ENCODE data around the gene RIT1. TPM values are rescaled to one million over a fixed set of nuclear protein-coding genes. Genes with fewer than 3 reads are reported as not detected.
"Not testable (repeated sequence)": the region's sequence is repeated elsewhere in the genome, so short reads cannot be mapped to it uniquely, and the experiment has no call there.

RIT1 gene
- total and polyA plus RNA-seq, 11 donors = 8.1 to 33.3 (median 20.0) TPM

DNA sequence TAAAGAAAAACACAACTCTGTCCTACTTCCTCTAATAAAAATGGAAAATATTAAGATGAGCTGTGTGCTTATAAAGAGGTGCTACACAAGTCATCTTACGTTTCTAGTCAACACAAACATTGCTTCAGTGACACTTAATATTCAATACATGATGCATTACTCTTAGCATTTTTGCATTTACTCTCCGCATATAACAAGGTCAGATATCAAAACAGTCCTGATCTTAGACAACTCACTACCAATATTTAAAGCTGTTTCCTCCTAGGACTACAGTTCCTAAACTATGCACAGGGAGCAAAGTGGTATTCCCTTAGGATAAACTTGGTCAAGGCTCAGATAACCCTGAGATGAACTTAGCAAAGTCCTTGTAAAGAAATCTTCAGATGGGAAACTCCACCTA is 12.3 kb downstream of the RIT1 start:
- DNase-seq = no peak
- no peak for ATAC-seq
- intact Hi-C loops (cut with DNase I) = loop anchor here in 1 of 10 donors (10.0 kb wide), 1 partner anchor 94 kb away; no protein-coding TSS in a partner anchor
- Histone ChIP-seq H3K9me3 (no peaks in the 10 kb centered on the region), H3K36me3 (peaks cover 0 to 86% (median 79%) of the 10 kb centered on the region in 9 donors), H3K27me3 (no peaks in the 10 kb centered on the region), H3K4me3 (no peak overlapping the region), H3K4me1 (peaks cover 0 to 12% (median 4%) of the 10 kb centered on the region in 12 donors), H3K27ac (no peak overlapping the region)
- WGBS, 4 donors = 78 to 82% (median 81%) methylated on average over 2 of the region's 2 CpGs
- TF ChIP-seq, protein P1, sequence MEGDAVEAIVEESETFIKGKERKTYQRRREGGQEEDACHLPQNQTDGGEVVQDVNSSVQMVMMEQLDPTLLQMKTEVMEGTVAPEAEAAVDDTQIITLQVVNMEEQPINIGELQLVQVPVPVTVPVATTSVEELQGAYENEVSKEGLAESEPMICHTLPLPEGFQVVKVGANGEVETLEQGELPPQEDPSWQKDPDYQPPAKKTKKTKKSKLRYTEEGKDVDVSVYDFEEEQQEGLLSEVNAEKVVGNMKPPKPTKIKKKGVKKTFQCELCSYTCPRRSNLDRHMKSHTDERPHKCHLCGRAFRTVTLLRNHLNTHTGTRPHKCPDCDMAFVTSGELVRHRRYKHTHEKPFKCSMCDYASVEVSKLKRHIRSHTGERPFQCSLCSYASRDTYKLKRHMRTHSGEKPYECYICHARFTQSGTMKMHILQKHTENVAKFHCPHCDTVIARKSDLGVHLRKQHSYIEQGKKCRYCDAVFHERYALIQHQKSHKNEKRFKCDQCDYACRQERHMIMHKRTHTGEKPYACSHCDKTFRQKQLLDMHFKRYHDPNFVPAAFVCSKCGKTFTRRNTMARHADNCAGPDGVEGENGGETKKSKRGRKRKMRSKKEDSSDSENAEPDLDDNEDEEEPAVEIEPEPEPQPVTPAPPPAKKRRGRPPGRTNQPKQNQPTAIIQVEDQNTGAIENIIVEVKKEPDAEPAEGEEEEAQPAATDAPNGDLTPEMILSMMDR (IDR thresholded peaks at IDR 0.05) = no peak
- no peak for TF ChIP-seq POLR2A (IDR thresholded peaks at IDR 0.05)

DNA sequence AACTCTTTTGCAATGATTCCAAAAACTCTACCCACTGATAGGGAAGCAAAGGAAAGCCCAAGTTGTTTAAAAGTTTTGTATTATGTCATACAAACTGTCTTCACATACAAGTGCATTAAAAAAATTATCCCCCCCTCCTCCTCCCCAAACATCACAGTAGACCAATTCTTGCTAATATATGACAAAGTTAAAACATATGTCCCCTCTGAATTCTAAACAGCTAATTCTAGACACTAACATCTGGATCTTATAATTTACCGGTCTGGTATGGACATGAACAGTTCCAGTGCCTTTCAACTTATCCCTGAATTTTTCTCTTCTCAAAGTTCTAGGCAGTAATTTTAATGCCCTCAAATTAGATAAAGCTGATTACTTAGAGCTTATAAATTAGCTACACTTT is 13.4 kb downstream of the RIT1 start:
- peaks cover 0 to 75% (median 67%) of the 10 kb centered on the region in 9 donors for H3K36me3 ChIP-seq
- no peak for TF ChIP-seq POLR2A (IDR thresholded peaks at IDR 0.05)
- TF ChIP-seq, protein P1 (IDR thresholded peaks at IDR 0.05) = no peak
- WGBS, 4 donors = 78 to 91% (median 87%) methylated on average over 1 of the region's 1 CpG
- intact Hi-C loops (cut with DNase I) = loop anchor here in 1 of 10 donors (10.0 kb wide), 1 partner anchor 93 kb away; no protein-coding TSS in a partner anchor
- no peak for DNase-seq
- no peak overlapping the region for H3K4me3 ChIP-seq
- H3K27me3 ChIP-seq = no peaks in the 10 kb centered on the region
- H3K4me1 ChIP-seq = peaks cover 0 to 22% (median 14%) of the 10 kb centered on the region in 12 donors
- no peak for ATAC-seq
- H3K9me3 ChIP-seq = no peaks in the 10 kb centered on the region
- H3K27ac ChIP-seq = no peak overlapping the region

DNA sequence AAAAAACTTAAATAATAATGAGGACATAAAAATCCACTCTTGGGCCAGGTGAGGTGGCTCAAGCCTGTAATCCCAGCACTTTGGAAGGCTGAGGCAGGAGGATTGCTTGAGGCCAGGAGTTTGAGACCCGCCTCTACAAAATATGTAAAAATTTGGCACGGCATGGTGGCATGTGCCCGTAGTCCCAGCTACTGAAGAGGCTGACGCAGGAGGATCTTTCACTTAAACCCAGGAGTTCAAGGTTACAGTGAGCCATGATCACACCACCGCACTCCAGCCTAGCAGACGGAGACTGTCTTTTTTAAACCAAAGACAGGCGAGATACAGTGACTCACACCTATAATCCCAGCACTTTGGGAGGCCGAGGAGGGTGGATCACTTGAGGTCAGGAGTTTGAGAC is 14.7 kb downstream of the RIT1 start:
- not testable (repeated sequence) for H3K27ac ChIP-seq, ATAC-seq, H3K9me3 ChIP-seq, DNase-seq, H3K27me3 ChIP-seq, H3K4me3 ChIP-seq
- Histone ChIP-seq H3K4me1 (peaks cover 0 to 25% (median 14%) of the 10 kb centered on the region in 12 donors), H3K36me3 (peaks cover 0 to 62% (median 55%) of the 10 kb centered on the region in 9 donors)
- WGBS, 4 donors = 92 to 98% (median 96%) methylated on average over 8 of the region's 8 CpGs
- intact Hi-C loops (cut with DNase I) = loop anchor here in 1 of 10 donors (10.0 kb wide), 1 partner anchor 92 kb away; no protein-coding TSS in a partner anchor

DNA sequence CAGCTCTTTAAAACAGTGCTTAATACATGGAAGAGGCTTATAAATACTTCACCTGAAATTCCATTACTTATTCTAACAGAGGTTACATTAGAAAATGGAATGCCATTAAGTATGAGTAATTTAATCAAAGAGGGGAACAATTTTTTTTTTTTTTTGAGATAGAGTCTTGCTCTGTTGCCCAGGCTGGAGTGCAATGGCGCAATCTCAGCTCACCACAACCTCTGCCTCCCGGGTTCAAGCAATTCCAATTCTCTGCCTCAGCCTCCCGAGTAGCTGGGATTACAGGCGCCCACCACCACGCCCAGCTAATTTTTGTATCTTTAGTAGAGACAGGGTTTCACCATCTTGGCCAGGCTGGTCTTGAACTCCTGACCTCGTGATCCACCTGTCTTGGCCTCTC is 15.5 kb downstream of the RIT1 start:
- intact Hi-C loops (cut with DNase I) = loop anchor here in 1 of 10 donors (10.0 kb wide), 1 partner anchor 91 kb away; no protein-coding TSS in a partner anchor
- not testable (repeated sequence) for H3K27ac ChIP-seq, H3K9me3 ChIP-seq, H3K4me3 ChIP-seq, DNase-seq, ATAC-seq, H3K27me3 ChIP-seq
- H3K4me1 ChIP-seq = peaks cover 0 to 25% (median 14%) of the 10 kb centered on the region in 12 donors
- WGBS, 4 donors = 96 to 99% (median 98%) methylated on average over 6 of the region's 6 CpGs
- peaks cover 0 to 54% (median 46%) of the 10 kb centered on the region in 9 donors for H3K36me3 ChIP-seq

DNA sequence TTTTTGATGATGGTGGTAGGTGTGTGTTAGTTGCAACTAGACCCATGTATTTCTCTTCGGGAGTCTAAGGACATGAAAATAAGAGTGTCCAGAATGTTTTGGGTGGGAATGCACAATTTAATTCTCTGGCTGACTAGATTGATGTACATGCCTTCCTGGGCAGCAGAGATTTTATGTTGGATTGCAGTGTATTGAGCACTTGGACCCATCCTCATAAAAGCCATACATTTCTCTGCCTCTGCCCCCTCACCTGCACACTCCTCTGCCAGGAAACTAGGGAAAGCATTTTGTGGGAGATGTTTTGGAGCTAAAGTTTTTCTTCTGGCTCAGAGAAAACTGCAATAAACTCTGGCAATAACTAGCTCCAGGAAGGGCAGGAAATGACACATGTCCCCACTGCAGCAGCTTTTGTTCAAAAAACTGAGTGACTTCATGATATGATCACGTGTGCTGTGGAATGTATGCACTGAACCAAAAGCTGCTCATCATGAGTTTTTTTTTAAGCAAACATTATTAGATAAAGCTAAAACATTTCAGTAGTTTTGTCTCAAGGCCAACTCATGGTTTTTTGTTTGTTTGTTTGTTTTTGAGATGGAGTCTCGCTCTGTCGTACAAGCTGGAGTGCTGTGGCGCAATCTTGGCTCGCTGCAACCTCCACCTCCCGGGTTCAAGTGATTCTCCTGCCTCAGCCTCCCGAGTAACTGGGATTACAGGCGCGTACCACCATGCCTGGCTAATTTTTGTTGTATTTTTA is 17.6 kb downstream of the RIT1 start:
- Histone ChIP-seq H3K4me1 (peaks cover 0 to 34% (median 13%) of the 10 kb centered on the region in 12 donors), H3K9me3 (no peaks in the 10 kb centered on the region), H3K36me3 (peaks cover 0 to 33% (median 27%) of the 10 kb centered on the region in 9 donors), H3K27ac (peak overlapping the region; percentile 55 to 86 (median 79)), H3K27me3 (no peaks in the 10 kb centered on the region), H3K4me3 (no peak overlapping the region)
- intact Hi-C loops (cut with DNase I) = loop anchor here in 1 of 10 donors (2.0 to 10.0 kb wide), 2 partner anchors 33 to 89 kb away; no protein-coding TSS in a partner anchor
- WGBS, 4 donors = 48 to 69% (median 61%) methylated on average over 10 of the region's 10 CpGs
- ATAC-seq (peak; percentile 68 to 93 (median 79)), DNase-seq (peak in 1 of 5 donors; percentile 46)
- no peak for TF ChIP-seq POLR2A (IDR thresholded peaks at IDR 0.05)
- TF ChIP-seq, protein P1 (IDR thresholded peaks at IDR 0.05) = no peak
